RPMI7951 (cell line): ENCODE results near the gene OR8H1. TPM values are rescaled to one million over a fixed set of nuclear protein-coding genes. Genes with fewer than 3 reads are reported as not detected.

Experiments used
- DNase-seq: peaks from one replicate; pipeline ENCODE4 v3.0.0-alpha.2; 2012; ENCODE audit warnings: low read depth
- total RNA-seq: library from RNA; depleted of rRNA; stranded (reverse); fragments of >200 nt; shearing (Covaris generic); gene quantifications from 2 replicates; pipeline ENCODE4 v1.2.3, GENCODE V29; 2014; rRNA removed

OR8H1 gene, protein sequence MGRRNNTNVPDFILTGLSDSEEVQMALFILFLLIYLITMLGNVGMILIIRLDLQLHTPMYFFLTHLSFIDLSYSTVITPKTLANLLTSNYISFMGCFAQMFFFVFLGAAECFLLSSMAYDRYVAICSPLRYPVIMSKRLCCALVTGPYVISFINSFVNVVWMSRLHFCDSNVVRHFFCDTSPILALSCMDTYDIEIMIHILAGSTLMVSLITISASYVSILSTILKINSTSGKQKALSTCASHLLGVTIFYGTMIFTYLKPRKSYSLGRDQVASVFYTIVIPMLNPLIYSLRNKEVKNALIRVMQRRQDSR
- total RNA-seq: not detected in 2 replicates

DNA sequence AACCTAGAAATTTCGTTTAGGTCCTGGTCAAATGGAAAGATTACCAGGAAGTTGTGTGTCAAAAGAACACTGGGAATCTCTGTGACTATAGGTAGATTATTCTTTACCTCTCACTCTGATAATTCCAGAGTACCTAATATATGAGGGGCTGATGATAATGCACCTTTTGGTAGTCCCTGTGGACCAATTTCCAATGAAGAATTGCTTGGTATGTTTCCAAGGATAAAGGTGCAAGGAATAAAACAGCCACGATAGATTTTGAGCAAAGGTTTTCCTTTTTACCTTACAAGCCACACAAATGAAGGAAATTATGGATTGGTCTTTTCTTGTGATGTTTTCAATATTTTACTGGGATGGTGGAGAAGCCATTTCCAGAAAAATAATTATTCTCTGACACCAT, at the start of gene OR8H1:
Gene OR8H1 (minus strand): TSS at position 101 of the 400 bp plus-strand sequence. CDS start 1,192 bp downstream, outside the sequence.
- no peak for DNase-seq

DNA sequence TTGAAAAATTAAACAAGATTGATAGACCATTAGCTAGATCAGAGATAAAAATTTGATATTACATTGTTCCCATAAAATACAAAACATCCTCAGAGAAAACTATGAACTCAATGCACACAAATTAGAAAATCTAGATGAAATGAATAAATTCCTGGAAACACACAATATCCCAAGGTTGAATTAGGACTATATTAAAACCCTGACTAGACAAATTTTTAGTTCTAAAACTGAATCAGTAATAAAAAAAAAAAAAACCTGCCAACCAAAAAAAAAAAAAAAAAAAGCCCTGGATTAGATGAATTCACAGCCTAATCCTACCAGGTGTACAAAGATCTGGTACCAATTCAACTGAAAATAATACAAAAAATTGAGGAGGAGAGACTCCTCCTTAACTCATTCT, 48.2 kb upstream of the OR8H1 start:
- no peak for DNase-seq

DNA sequence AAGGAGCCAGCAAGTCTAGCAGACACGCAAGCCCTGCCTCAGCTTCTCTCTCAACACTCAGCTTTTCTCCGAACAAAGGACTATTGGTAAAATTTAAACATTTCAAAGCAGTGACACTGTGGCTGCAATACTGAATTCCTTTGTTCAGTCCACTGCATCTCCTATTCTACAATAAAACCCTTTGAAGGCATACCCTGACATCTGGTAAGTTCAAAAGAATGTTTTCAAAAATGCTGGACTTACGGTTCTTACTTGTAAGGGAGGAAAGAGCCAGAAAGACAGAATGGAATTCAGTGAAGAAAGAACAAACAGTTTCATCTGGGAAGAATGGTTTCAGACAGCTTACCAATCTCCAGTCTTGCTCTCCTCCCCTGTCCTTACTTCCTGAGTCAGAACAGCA, 41.1 kb upstream of the OR8H1 start:
- no peak for DNase-seq

DNA sequence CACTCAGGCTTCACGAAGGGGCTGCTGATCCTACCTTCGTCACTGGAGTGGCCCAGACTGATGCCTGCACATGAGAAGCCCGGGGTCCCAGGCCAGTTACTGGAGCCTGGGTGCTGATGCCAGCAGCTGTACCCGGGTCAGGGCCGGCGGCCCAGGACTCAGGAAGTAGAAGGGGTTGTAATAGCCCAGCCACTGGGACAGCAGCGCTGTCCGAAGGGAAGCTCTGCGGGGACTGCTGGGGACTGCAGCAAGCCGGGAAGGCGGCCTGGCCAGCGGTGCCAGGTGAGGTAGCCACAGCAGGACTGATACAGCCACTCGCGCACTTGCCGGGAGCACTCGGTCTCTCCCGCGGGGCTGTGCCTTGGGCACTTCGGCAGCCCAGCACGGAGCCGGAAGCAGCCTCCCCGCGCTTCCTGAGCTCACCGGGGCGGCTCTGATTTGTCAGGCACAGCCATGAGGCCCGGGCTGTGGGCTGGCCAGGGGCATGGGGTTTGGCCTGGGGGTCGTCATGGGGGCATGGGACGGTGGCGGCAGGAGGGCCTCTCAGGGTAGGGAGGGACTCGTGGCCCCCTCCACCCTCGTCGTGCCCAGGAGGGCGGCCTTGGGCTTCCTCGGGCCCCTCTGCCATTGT, 39.9 kb upstream of the OR8H1 start:
- DNase-seq: no peak

DNA sequence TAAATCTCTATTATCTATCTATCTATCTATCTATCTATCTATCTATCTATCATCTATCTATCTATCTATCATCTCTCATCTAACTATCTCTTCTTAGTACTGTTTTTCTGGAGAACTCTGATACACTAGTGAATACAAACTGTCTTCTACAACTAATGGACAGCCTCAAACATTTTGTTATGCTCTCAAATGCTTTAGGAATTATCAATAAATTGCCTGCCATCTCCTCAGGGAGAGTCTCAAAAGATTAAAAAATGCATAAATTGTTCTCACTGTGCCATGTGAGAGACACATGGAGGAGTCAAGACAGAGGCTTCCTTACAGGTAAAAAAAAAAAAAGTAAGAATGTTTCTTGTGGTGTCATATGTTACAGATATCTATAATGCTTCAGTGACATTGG, 22.8 kb upstream of the OR8H1 start, which contains the start of gene OR8K3:
Gene OR8K3 (plus strand): TSS at position 301 of the 400 bp plus-strand sequence. CDS start 3,163 bp downstream, outside the sequence.
- DNase-seq: no peak

DNA sequence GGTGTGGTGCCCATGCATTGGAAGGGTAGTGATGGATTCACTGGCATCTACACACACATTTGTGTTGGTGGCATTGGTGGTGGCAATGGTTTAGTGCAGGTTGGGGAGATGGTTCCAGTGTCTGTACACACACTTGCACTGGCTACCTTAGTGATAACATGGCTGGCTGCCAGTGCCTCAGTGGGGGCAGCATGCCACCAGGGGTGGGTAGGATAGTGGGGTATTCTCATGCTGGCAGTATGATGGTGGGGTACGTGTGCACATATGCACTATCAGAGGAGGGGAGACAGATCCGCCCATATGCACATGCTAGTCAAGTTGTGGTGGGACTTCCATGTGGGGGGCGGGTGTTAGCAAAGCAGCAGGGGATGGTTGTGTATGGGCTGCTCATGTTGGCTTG, 15.8 kb upstream of the OR8H1 start:
- DNase-seq: no peak

DNA sequence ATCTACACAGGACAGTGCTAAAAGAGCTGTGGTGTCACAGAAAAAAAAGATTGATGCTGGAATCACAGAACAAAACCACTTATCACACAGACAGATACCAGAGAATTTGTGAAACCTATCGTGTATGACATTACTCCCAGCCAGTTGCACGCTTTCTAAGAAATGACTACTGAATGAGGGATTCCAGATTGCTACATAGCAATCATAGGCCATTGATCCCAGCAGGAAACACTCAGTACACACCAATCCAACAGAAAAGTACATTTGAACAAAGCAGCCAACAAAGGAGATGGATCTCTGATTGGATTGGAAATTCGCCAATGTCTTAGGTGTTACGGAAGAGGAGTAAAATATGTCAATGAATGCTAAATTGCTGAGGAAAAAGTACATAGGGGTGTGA, 4.8 kb upstream of the OR8H1 start:
- DNase-seq: no peak

DNA sequence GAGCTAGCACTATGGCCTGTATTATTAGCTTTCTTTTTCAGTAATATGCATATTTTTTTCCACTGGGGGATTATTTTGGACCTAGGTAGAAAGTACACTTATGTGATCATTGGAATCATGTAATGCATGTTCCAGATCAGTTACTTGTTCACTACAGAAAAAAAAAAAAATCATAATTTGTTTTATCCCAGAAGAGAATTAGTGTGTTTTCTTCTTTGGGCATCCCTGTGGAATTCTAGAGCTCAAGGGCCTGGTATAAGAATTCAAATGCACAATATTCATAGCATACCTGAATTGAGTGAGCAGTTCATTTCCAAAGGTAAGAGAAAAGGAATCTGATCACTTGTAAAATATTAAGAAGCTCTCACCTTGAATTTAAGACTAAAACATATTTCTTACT, 18.2 kb downstream of the OR8H1 start, which contains the start of gene OR5T1:
Gene OR5T1 (plus strand): TSS at position 301 of the 400 bp plus-strand sequence. CDS start 1,485 bp downstream, outside the sequence.
- no peak for DNase-seq

DNA sequence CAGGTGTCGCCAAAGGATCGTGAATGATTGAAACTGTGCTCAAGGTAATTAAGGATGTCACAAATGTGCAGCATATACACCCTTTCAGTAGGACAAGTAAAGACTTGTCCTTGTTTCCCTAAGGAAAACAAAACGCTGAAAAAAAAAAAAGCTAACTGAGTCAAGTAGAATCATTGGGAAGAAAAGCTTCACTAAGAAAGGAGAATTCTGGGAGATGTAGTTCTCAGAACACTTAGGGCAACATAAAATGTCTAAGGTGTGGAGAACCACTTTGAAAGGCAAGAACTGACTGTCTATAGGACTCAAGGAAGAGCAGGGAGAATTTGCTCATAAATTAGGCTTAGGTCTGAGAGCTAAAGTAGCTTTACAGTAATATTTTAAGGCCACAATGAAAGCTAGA, 21.0 kb downstream of the OR8H1 start:
- no peak for DNase-seq

DNA sequence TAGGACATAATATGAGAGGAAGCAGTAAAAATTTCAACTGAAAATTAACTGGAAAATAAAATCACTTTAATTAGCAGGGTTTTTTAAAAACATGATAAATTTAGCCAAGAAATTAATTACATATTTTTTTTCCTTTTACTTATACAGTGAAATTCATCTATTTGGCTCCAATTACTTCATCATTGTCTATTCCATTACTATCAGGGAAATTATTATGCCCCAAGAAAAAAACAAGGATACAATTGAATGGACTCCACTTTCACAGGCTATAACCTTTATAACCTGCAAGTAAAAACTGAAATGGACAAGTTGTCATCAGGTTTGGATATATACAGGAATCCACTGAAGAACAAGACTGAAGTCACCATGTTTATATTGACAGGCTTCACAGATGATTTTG, 40.1 kb downstream of the OR8H1 start, which contains the start of gene OR5T3:
Gene OR5T3 (plus strand): TSS at position 301 of the 400 bp plus-strand sequence. CDS start 0 bp downstream, at position 301.
- no peak for DNase-seq

Other genes starting within 250 kb of the OR8H1 start
- gene OR8I2, start 198.9 kb downstream of the OR8H1 start, total RNA-seq: not detected in 2 replicates
- gene OR8H2, start 188.6 kb downstream of the OR8H1 start, total RNA-seq: not detected in 2 replicates
- gene OR8H3, start 169.9 kb downstream of the OR8H1 start, total RNA-seq: not detected in 2 replicates
- gene OR8J3, start 152.1 kb downstream of the OR8H1 start, total RNA-seq: not detected in 2 replicates
- gene OR8K5, start 131.9 kb downstream of the OR8H1 start, total RNA-seq: not detected in 2 replicates
- gene OR5J2, start 115.6 kb downstream of the OR8H1 start, total RNA-seq: not detected in 2 replicates
- not detected in 2 replicates for gene OR5T2, start 58.0 kb downstream of the OR8H1 start, total RNA-seq
- not detected in 2 replicates for gene OR5T3, start 40.0 kb downstream of the OR8H1 start, total RNA-seq
- gene OR5T1, start 18.1 kb downstream of the OR8H1 start, total RNA-seq: not detected in 2 replicates
- not detected in 2 replicates for gene OR8K3, start 22.9 kb upstream of the OR8H1 start, total RNA-seq
- not detected in 2 replicates for gene OR8K1, start 53.8 kb upstream of the OR8H1 start, total RNA-seq
- gene OR8J1, start 62.0 kb upstream of the OR8H1 start, total RNA-seq: not detected in 2 replicates
- not detected in 2 replicates for gene OR8U1, start 83.4 kb upstream of the OR8H1 start, total RNA-seq
- gene OR5AL1, start 120.4 kb upstream of the OR8H1 start, total RNA-seq: not detected in 2 replicates
- gene OR5M3, start 181.1 kb upstream of the OR8H1 start, total RNA-seq: not detected in 2 replicates
- gene OR5M8, start 199.1 kb upstream of the OR8H1 start, total RNA-seq: not detected in 2 replicates